ENCODE measurements around the gene SP5. TPM values are rescaled to one million over a fixed set of nuclear protein-coding genes. Genes with fewer than 3 reads are reported as not detected.

The SP5 gene
- total and polyA plus RNA-seq, 2 donors (not counting 1 experiment from before 2014, with no cell fraction given) = not detected

DNA sequence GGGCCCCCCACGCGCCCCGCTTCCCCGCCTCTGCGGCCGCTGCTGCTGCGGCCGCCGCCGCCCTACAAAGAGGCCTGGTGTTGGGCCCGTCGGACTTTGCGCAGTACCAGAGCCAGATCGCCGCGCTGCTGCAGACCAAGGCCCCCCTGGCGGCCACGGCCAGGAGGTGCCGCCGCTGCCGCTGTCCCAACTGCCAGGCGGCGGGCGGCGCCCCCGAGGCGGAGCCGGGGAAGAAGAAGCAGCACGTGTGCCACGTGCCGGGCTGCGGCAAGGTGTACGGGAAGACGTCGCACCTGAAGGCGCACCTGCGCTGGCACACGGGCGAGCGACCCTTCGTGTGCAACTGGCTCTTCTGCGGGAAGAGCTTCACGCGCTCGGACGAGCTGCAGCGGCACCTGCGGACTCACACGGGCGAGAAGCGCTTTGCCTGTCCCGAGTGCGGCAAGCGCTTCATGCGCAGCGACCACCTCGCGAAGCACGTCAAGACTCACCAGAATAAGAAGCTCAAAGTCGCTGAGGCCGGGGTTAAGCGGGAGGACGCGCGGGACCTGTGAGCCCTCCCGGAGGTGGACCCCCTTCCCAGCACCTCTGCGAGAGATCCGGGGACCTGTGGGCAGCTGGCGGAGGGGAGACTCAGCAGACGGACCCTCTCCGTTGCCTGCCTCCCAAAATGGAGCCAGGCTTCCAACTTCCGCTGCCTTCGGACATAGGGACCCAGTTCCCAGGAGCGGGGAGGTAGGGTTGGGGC is 1.9 kb downstream of the SP5 start:
- Histone ChIP-seq H3K27me3 (replicated peaks in 1 of 4; ENCODE audit: control extremely low read depth in 1 of 4, control insufficient read depth in 3 of 4, insufficient read depth in 4 of 4, low read length in 3 of 4) (peaks cover 0 to 55% (median 36%) of the 10 kb centered on the region in 4 experiments), H3K9ac (ENCODE audit: low read length) (no peak overlapping the region), H3K4me2 (replicated peaks; ENCODE audit: low read depth, low read length, poor library complexity, severe bottlenecking) (peak overlapping the region; percentile 76), H4K20me1 (ENCODE audit: control insufficient read depth, insufficient read depth, low read length, poor library complexity, severe bottlenecking) (no peaks in the 10 kb centered on the region), H3K4me3 (ENCODE audit: control extremely low read depth in 1 of 5, extremely low read depth in 1 of 5, insufficient read depth in 1 of 5, low read depth in 2 of 5, low read length in 4 of 5) (no peak overlapping the region), H3K9me3 (ENCODE audit: control extremely low read depth in 1 of 3, control insufficient read depth in 2 of 3, insufficient read depth in 1 of 3, low read length in 2 of 3) (peaks cover 0 to 19% (median under 1%) of the 10 kb centered on the region in 3 donors), H3K79me2 (ENCODE audit: control insufficient read depth, insufficient read depth, low read length) (no peaks in the 10 kb centered on the region), H3K36me3 (replicated peaks in 1 of 2; ENCODE audit: control extremely low read depth in 1 of 2, control insufficient read depth in 1 of 2, extremely low read depth in 1 of 2, insufficient read depth in 2 of 2, low read length in 1 of 2) (no peaks in the 10 kb centered on the region), H2AFZ (ENCODE audit: insufficient read depth, low read depth, low read length, poor library complexity, severe bottlenecking) (no peak overlapping the region), H3K27ac (ENCODE audit: low read length in 2 of 2) (no peak overlapping the region), H3K4me1 (ENCODE audit: control insufficient read depth in 2 of 2, insufficient read depth in 2 of 2, low read length in 2 of 2) (peaks cover 21 to 25% of the 10 kb centered on the region in 2 donors)
- intact Hi-C loops (cut with micrococcal nuclease) = loop anchor here (5.0 kb wide), 1 partner anchor 95 kb away; no protein-coding TSS in a partner anchor
- ChIA-PET CTCF (interaction anchor here (0.9 kb wide), 1 partner anchor 9 kb away, joined by 4 read pairs; no protein-coding TSS in a partner anchor), POLR2A (no interaction called here)
- H3K27me3 Mint-ChIP-seq = peaks cover 50% of the 10 kb centered on the region
- WGBS (ENCODE audit: insufficient coverage) = 10% methylated on average over 74 of the region's 74 CpGs
- DNase-seq = peak; percentile 35
- H3K9me3 Mint-ChIP-seq (ENCODE audit: insufficient read depth) = no peaks in the 10 kb centered on the region
- no peak overlapping the region for H3K27ac Mint-ChIP-seq
- no peak for ATAC-seq (ENCODE audit: low read depth)
- peak overlapping the region; percentile 42 for H3K4me3 Mint-ChIP-seq
- TF ChIP-seq EZH2 (IDR thresholded peaks at IDR 0.05; ENCODE audit: borderline replicate concordance, insufficient read depth, low read depth, low read length, poor library complexity, severe bottlenecking) = no peak
- TF ChIP-seq, protein P1, sequence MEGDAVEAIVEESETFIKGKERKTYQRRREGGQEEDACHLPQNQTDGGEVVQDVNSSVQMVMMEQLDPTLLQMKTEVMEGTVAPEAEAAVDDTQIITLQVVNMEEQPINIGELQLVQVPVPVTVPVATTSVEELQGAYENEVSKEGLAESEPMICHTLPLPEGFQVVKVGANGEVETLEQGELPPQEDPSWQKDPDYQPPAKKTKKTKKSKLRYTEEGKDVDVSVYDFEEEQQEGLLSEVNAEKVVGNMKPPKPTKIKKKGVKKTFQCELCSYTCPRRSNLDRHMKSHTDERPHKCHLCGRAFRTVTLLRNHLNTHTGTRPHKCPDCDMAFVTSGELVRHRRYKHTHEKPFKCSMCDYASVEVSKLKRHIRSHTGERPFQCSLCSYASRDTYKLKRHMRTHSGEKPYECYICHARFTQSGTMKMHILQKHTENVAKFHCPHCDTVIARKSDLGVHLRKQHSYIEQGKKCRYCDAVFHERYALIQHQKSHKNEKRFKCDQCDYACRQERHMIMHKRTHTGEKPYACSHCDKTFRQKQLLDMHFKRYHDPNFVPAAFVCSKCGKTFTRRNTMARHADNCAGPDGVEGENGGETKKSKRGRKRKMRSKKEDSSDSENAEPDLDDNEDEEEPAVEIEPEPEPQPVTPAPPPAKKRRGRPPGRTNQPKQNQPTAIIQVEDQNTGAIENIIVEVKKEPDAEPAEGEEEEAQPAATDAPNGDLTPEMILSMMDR (IDR thresholded peaks at IDR 0.05) = no peak
- H3K4me1 Mint-ChIP-seq = peaks cover 21% of the 10 kb centered on the region

DNA sequence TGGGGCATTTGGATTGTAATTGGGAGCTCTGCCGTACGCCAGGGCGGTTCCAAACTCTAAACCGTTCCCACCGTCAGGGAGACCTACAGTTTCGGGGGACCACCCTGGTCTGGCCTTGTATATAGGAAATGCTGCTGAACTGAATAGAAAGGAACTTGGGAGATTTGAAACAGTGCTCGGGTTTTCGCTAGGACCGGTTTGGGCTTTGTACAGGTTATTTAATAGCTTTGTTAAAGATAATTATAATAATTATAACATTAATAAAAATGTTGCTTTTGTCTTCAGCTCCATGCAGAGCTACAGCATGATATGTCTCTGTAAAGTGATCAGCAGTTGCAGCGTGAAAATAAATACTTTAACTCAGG is 2.4 kb downstream of the SP5 start:
- ChIA-PET CTCF (interaction anchor here (0.9 kb wide), 1 partner anchor 8 kb away, joined by 4 read pairs; no protein-coding TSS in a partner anchor), POLR2A (no interaction called here)
- Histone ChIP-seq H3K4me1 (ENCODE audit: control insufficient read depth in 2 of 2, insufficient read depth in 2 of 2, low read length in 2 of 2) (peaks cover 21 to 25% of the 10 kb centered on the region in 2 donors), H3K4me2 (replicated peaks; ENCODE audit: low read depth, low read length, poor library complexity, severe bottlenecking) (peak overlapping the region; percentile 76), H3K79me2 (ENCODE audit: control insufficient read depth, insufficient read depth, low read length) (no peaks in the 10 kb centered on the region), H3K27ac (ENCODE audit: low read length in 2 of 2) (no peak overlapping the region), H2AFZ (ENCODE audit: insufficient read depth, low read depth, low read length, poor library complexity, severe bottlenecking) (no peak overlapping the region), H3K27me3 (replicated peaks in 1 of 4; ENCODE audit: control extremely low read depth in 1 of 4, control insufficient read depth in 3 of 4, insufficient read depth in 4 of 4, low read length in 3 of 4) (peaks cover 0 to 50% (median 36%) of the 10 kb centered on the region in 4 experiments), H3K9ac (ENCODE audit: low read length) (no peak overlapping the region), H4K20me1 (ENCODE audit: control insufficient read depth, insufficient read depth, low read length, poor library complexity, severe bottlenecking) (no peaks in the 10 kb centered on the region), H3K9me3 (ENCODE audit: control extremely low read depth in 1 of 3, control insufficient read depth in 2 of 3, insufficient read depth in 1 of 3, low read length in 2 of 3) (peaks cover 0 to 19% (median 1%) of the 10 kb centered on the region in 3 donors), H3K4me3 (ENCODE audit: control extremely low read depth in 1 of 5, extremely low read depth in 1 of 5, insufficient read depth in 1 of 5, low read depth in 2 of 5, low read length in 4 of 5) (no peak overlapping the region), H3K36me3 (replicated peaks in 1 of 2; ENCODE audit: control extremely low read depth in 1 of 2, control insufficient read depth in 1 of 2, extremely low read depth in 1 of 2, insufficient read depth in 2 of 2, low read length in 1 of 2) (no peaks in the 10 kb centered on the region)
- TF ChIP-seq EZH2 (IDR thresholded peaks at IDR 0.05; ENCODE audit: borderline replicate concordance, insufficient read depth, low read depth, low read length, poor library complexity, severe bottlenecking) = no peak
- TF ChIP-seq, protein P1 (IDR thresholded peaks at IDR 0.05) = no peak
- H3K4me3 Mint-ChIP-seq = peak overlapping the region; percentile 42
- no peak for DNase-seq
- no peaks in the 10 kb centered on the region for H3K9me3 Mint-ChIP-seq (ENCODE audit: insufficient read depth)
- peaks cover 50% of the 10 kb centered on the region for H3K27me3 Mint-ChIP-seq
- intact Hi-C loops (cut with micrococcal nuclease) = loop anchor here (5.0 kb wide), 1 partner anchor 95 kb away; no protein-coding TSS in a partner anchor
- WGBS (ENCODE audit: insufficient coverage) = 14% methylated on average over 7 of the region's 10 CpGs
- no peak for ATAC-seq (ENCODE audit: low read depth)
- peaks cover 21% of the 10 kb centered on the region for H3K4me1 Mint-ChIP-seq
- H3K27ac Mint-ChIP-seq = no peak overlapping the region

Measured in B cell (primary cell).